Nephron (organoid): ENCODE results near the gene JAM2.

Experiments used
- H3K27ac Mint-ChIP-seq, 3 experiments: 2 replicates each; pipeline ENCODE4 v1.8.0; 2020; ENCODE audit warnings: mixed read lengths in 3 of 3, mild to moderate bottlenecking in 2 of 3, moderate library complexity in 1 of 3
- H3K27me3 Mint-ChIP-seq: 2 replicates; pipeline ENCODE4 v1.8.0; 2021; ENCODE audit warnings: low read depth, mild to moderate bottlenecking, moderate library complexity, mixed read lengths
- H3K36me3 Mint-ChIP-seq: 2 replicates; pipeline ENCODE4 v1.8.0; 2020; ENCODE audit warnings: low read depth, mixed read lengths
- H3K4me1 Mint-ChIP-seq: 2 replicates; pipeline ENCODE4 v1.8.0; 2020; ENCODE audit warnings: mixed read lengths
- H3K4me3 Mint-ChIP-seq, 3 experiments: 2 replicates each; pipeline ENCODE4 v1.8.0; 2020; ENCODE audit warnings: mild to moderate bottlenecking in 3 of 3, mixed read lengths in 3 of 3, moderate library complexity in 2 of 3
- H3K9me3 Mint-ChIP-seq: 2 replicates; pipeline ENCODE4 v1.8.0; 2020; ENCODE audit warnings: mixed read lengths
- CTCF ChIP-seq, 3 experiments: fragments of 200-600 bp; sonication (generic); IDR thresholded peaks; one replicate each; pipeline ENCODE4 v1.5.0; 2021; ENCODE audit warnings: antibody characterized with exemption in 3 of 3; ENCODE audit not compliant: unreplicated experiment in 3 of 3

The JAM2 gene

GRCh38 chr21:25744854-25745253 lies 105.8 kb downstream of the JAM2 start:
- Mint-ChIP-seq H3K27ac (no peak overlapping the region), H3K27me3 (no peaks in the 10 kb centered on the region), H3K9me3 (no peaks in the 10 kb centered on the region), H3K36me3 (peaks cover 29% of the 10 kb centered on the region), H3K4me1 (no peaks in the 10 kb centered on the region), H3K4me3 (no peak overlapping the region)
- TF ChIP-seq CTCF (IDR thresholded peaks at IDR 0.05; ENCODE audit: unreplicated experiment in 3 of 3), result no peak

- Mint-ChIP-seq H3K36me3 (peaks cover 38% of the 10 kb centered on the region), H3K4me1 (no peaks in the 10 kb centered on the region), H3K4me3 (no peak overlapping the region), H3K9me3 (no peaks in the 10 kb centered on the region), H3K27ac (peak overlapping the region in 1 of 3 experiments; percentile 5), H3K27me3 (no peaks in the 10 kb centered on the region)
- TF ChIP-seq CTCF (IDR thresholded peaks at IDR 0.05; ENCODE audit: unreplicated experiment in 3 of 3), result no peak
Measured at GRCh38 chr21:25750085-25750484, 111.0 kb downstream of the JAM2 start.

- Mint-ChIP-seq H3K4me3 (no peak overlapping the region), H3K27me3 (no peaks in the 10 kb centered on the region), H3K27ac (no peak overlapping the region), H3K4me1 (peaks cover 5% of the 10 kb centered on the region), H3K9me3 (no peaks in the 10 kb centered on the region), H3K36me3 (peaks cover 43% of the 10 kb centered on the region)
- no peak for TF ChIP-seq CTCF (IDR thresholded peaks at IDR 0.05; ENCODE audit: unreplicated experiment in 3 of 3)
Measured at GRCh38 chr21:25752416-25752815, 113.4 kb downstream of the JAM2 start.

- Mint-ChIP-seq H3K27ac (peak overlapping the region in 1 of 3 experiments; percentile 36), H3K36me3 (peaks cover 71% of the 10 kb centered on the region), H3K4me1 (peaks cover 10% of the 10 kb centered on the region), H3K27me3 (no peaks in the 10 kb centered on the region), H3K4me3 (no peak overlapping the region), H3K9me3 (no peaks in the 10 kb centered on the region)
- no peak for TF ChIP-seq CTCF (IDR thresholded peaks at IDR 0.05; ENCODE audit: unreplicated experiment in 3 of 3)
Measured at GRCh38 chr21:25756190-25756932, 117.3 kb downstream of the JAM2 start.

GRCh38 chr21:25757531-25757930 lies 118.5 kb downstream of the JAM2 start:
- Mint-ChIP-seq H3K9me3 (no peaks in the 10 kb centered on the region), H3K4me1 (peaks cover 10% of the 10 kb centered on the region)
- TF ChIP-seq CTCF (IDR thresholded peaks at IDR 0.05; ENCODE audit: unreplicated experiment in 3 of 3), result no peak

GRCh38 chr21:25759573-25759972 lies 120.5 kb downstream of the JAM2 start:
- no peaks in the 10 kb centered on the region for H3K9me3 Mint-ChIP-seq
- H3K4me3 Mint-ChIP-seq, result no peak overlapping the region
- no peak for TF ChIP-seq CTCF (IDR thresholded peaks at IDR 0.05; ENCODE audit: unreplicated experiment in 3 of 3)
- no peaks in the 10 kb centered on the region for H3K27me3 Mint-ChIP-seq
- no peak overlapping the region for H3K27ac Mint-ChIP-seq
- H3K36me3 Mint-ChIP-seq, result peaks cover 70% of the 10 kb centered on the region
- H3K4me1 Mint-ChIP-seq, result peaks cover 10% of the 10 kb centered on the region

More at GRCh38 chr21:25757531-25757930, 118.5 kb downstream of the JAM2 start:
- Mint-ChIP-seq H3K27ac (peak overlapping the region in 2 of 3 experiments; percentile 80 to 83), H3K4me3 (no peak overlapping the region), H3K36me3 (peaks cover 71% of the 10 kb centered on the region), H3K27me3 (no peaks in the 10 kb centered on the region)
